GM12878 (cell line): ENCODE measurements around the gene NIPAL4. TPM values are rescaled to one million over a fixed set of nuclear protein-coding genes. Genes with fewer than 3 reads are reported as not detected.

Experiments used
- ATAC-seq: fragments of 200-7000 bp; cut with Tn5 transposase; 3 replicates; pipeline ENCODE4 v1.9.1; 2020; ENCODE audit warnings: mild to moderate bottlenecking, moderate library complexity
- BruUV-seq: library from RNA; stranded (reverse); fragments of 400-500 nt; replicated peaks from 2 replicates; lab custom pipeline; 2021; lab: Mats Ljungman, UMichigan
- CTCF ChIA-PET: fragments of 300-600 bp; sonication (Branson Sonifier 250); formaldehyde crosslinking; extraction: SDS; loops from one replicate; lab custom pipeline; 2021; ENCODE audit warnings: inconsistent platforms; lab: Yijun Ruan, JAX
- POLR2A ChIA-PET: fragments of 350-600 bp; formaldehyde crosslinking; extraction: SDS; loops from one replicate; lab custom pipeline; 2021; ENCODE audit warnings: inconsistent platforms; lab: Charles Lee
- RAD21 ChIA-PET: fragments of 300-600 bp; sonication (Branson Sonifier 250); formaldehyde crosslinking; loops from one replicate; lab custom pipeline; 2023; ENCODE audit warnings: antibody characterized with exemption; ENCODE audit not compliant: unreplicated experiment; lab: Charles Lee
- SMC1A ChIA-PET: fragments of 300-600 bp; sonication (Branson Sonifier 250); formaldehyde crosslinking; loops from one replicate; lab custom pipeline; 2023; ENCODE audit not compliant: unreplicated experiment, uncharacterized antibody; lab: Charles Lee
- DNase-seq: peaks from one replicate; pipeline ENCODE4 v3.0.0-alpha.2; 2011; ENCODE audit warnings: low read depth, low spot score
- FAIRE-seq: peaks from 3 replicates; lab custom pipeline; 2011; peaks lifted over from hg19 to GRCh38; lab: Jason Lieb, UNC
- H2AFZ ChIP-seq: 2 replicates; pipeline ENCODE4 v1.6.0; 2011; ENCODE audit warnings: low read depth, low read length, control low read depth; ENCODE audit not compliant: control insufficient read depth
- H3K27ac ChIP-seq: 2 replicates; pipeline ENCODE4 v1.5.1; 2011; ENCODE audit warnings: control low read depth; ENCODE audit not compliant: control insufficient read depth, insufficient read depth
- H3K27me3 ChIP-seq, 2 experiments: replicated peaks in 1 of 2; 2 replicates each; pipeline versions ENCODE4 v1.6.0 to v1.6.1; 2011; ENCODE audit warnings: low read length in 1 of 2; ENCODE audit not compliant: control insufficient read depth in 2 of 2, insufficient read depth in 2 of 2
- H3K36me3 ChIP-seq, 2 experiments: 2 replicates each; pipeline ENCODE4 v1.5.1; 2011; ENCODE audit warnings: low read length in 1 of 2; ENCODE audit not compliant: control insufficient read depth in 2 of 2, insufficient read depth in 2 of 2
- H3K4me1 ChIP-seq: 2 replicates; pipeline ENCODE4 v1.6.1; 2011; ENCODE audit warnings: mild to moderate bottlenecking, low read length, moderate library complexity, mixed read lengths; ENCODE audit not compliant: control insufficient read depth, insufficient read depth
- H3K4me2 ChIP-seq: 2 replicates; pipeline ENCODE4 v1.6.0; 2011; ENCODE audit warnings: control low read depth; ENCODE audit not compliant: control insufficient read depth, insufficient read depth
- H3K4me3 ChIP-seq: fragments of 200-600 bp; sonication (generic); 2 replicates; pipeline ENCODE4 v1.5.1; 2016
- H3K79me2 ChIP-seq: 2 replicates; pipeline ENCODE4 v1.6.0; 2011; ENCODE audit warnings: low read length; ENCODE audit not compliant: control insufficient read depth, insufficient read depth
- H3K9ac ChIP-seq: 2 replicates; pipeline ENCODE4 v1.8.0; 2011; ENCODE audit warnings: low read length, control low read depth, mixed read lengths; ENCODE audit not compliant: control insufficient read depth, insufficient read depth
- H3K9me3 ChIP-seq: replicated peaks from 3 replicates; pipeline ENCODE4 v1.5.1; 2011; ENCODE audit warnings: mild to moderate bottlenecking, low read length; ENCODE audit not compliant: control insufficient read depth, insufficient read depth
- H4K20me1 ChIP-seq: 2 replicates; pipeline ENCODE4 v1.6.0; 2011; ENCODE audit not compliant: control insufficient read depth, insufficient read depth
- BHLHE40 ChIP-seq, 2 experiments: fragments of 450-650 bp in 1 of 2; IDR thresholded peaks; 2 replicates each; pipeline ENCODE4 v1.6.1; 2011 to 2017; ENCODE audit warnings: low read depth in 2 of 2, borderline replicate concordance in 1 of 2, improper control_type of control experiment in 1 of 2, low read length in 1 of 2, mild to moderate bottlenecking in 1 of 2
- CHD1 ChIP-seq: IDR thresholded peaks from 2 replicates; pipeline ENCODE4 v1.6.1; 2012; ENCODE audit warnings: low read depth, low read length, improper control_type of control experiment
- DPF2 ChIP-seq: fragments of 450-650 bp; IDR thresholded peaks from 2 replicates; pipeline ENCODE4 v1.6.1; 2017; ENCODE audit warnings: mild to moderate bottlenecking
- EED ChIP-seq: sonication (generic); IDR thresholded peaks from 2 replicates; pipeline ENCODE4 v1.6.1; 2016; ENCODE audit warnings: antibody characterized with exemption, low read depth
- HDAC6 ChIP-seq: fragments of 200-600 bp; sonication (generic); IDR thresholded peaks from one replicate; pipeline ENCODE4 v1.8.0; 2017; ENCODE audit warnings: antibody characterized with exemption; ENCODE audit not compliant: unreplicated experiment
- KLF5 ChIP-seq: fragments of 450-650 bp; IDR thresholded peaks from 2 replicates; pipeline ENCODE4 v1.6.1; 2014; ENCODE audit warnings: mild to moderate bottlenecking; ENCODE audit not compliant: partially characterized antibody
- MTA3 ChIP-seq: IDR thresholded peaks from 2 replicates; pipeline ENCODE4 v1.6.1; 2012; ENCODE audit warnings: low read length, inconsistent platforms, borderline replicate concordance
- NBN ChIP-seq: fragments of 450-650 bp; IDR thresholded peaks from 2 replicates; pipeline ENCODE4 v1.6.1; 2016
- NR2C2 ChIP-seq: IDR thresholded peaks from 2 replicates; pipeline ENCODE4 v1.6.1; 2011; ENCODE audit warnings: borderline replicate concordance, low read depth; ENCODE audit not compliant: control insufficient read depth, insufficient read length
- NRF1 ChIP-seq: conservative IDR thresholded peaks from 2 replicates; pipeline ENCODE4 v1.6.1; 2011; ENCODE audit warnings: mild to moderate bottlenecking, low read depth, low read length, improper control_type of control experiment
- PAX5 ChIP-seq: IDR thresholded peaks from 2 replicates; pipeline ENCODE4 v1.6.1; 2011; ENCODE audit warnings: low read depth, low read length, borderline replicate concordance
- PBX3 ChIP-seq: IDR thresholded peaks from 2 replicates; pipeline ENCODE4 v1.6.1; 2011; ENCODE audit warnings: mild to moderate bottlenecking, low read depth, low read length, moderate library complexity; ENCODE audit not compliant: insufficient replicate concordance
- POU2F2 ChIP-seq: IDR thresholded peaks from 3 replicates; pipeline ENCODE4 v1.6.1; 2011; ENCODE audit warnings: low read depth, mild to moderate bottlenecking, low read length, borderline replicate concordance
- RUNX3 ChIP-seq: IDR thresholded peaks from 2 replicates; pipeline ENCODE4 v1.6.1; 2012; ENCODE audit warnings: low read length, inconsistent platforms
- TCF3 ChIP-seq: IDR thresholded peaks from 2 replicates; pipeline ENCODE4 v1.6.1; 2012; ENCODE audit warnings: low read depth, mild to moderate bottlenecking, low read length, borderline replicate concordance; ENCODE audit not compliant: insufficient read depth
- ZBTB4 ChIP-seq: fragments of 450-650 bp; formaldehyde crosslinking; IDR thresholded peaks from 2 replicates; pipeline ENCODE4 v1.4.0; 2022; ENCODE audit warnings: mild to moderate bottlenecking, moderate library complexity
- ZNF217 ChIP-seq: fragments of 450-650 bp; IDR thresholded peaks from 2 replicates; pipeline ENCODE4 v1.6.1; 2017; ENCODE audit warnings: antibody characterized with exemption, mild to moderate bottlenecking
- WGBS: methylation state at CpG from one replicate; pipeline ENCODE4 v1.1.6; 2016; ENCODE audit warnings: low lambda C conversion rate; ENCODE audit not compliant: insufficient replicate concordance, insufficient coverage; ENCODE audit errors: missing lambda C conversion rate; 5-methylcytosine and 5-hydroxymethylcytosine counted together
- in situ Hi-C: fragments of 300-500 bp; cut with MboI; formaldehyde crosslinking; loops from 9 replicates; pipeline ENCODE4 v1.14.3; 2018; ENCODE audit warnings: mixed read lengths
- intact Hi-C: fragments of 100-400 bp; cut with micrococcal nuclease; formaldehyde crosslinking; loops from one replicate; pipeline ENCODE4 v1.14.2; 2022; ENCODE audit not compliant: unreplicated experiment
- polyA plus RNA-seq, 11 experiments: library from polyadenylated mRNA; depleted of rRNA in 4 of 11; unstranded in 6 of 11; stranded (reverse) in 5 of 11; fragments of >200 nt; fragmentation: Nextera tagmentation in 4 of 11; fragmentation: Illumina TruSeq in 1 of 11; extraction: Ambion mirVana in 4 of 11; extraction: Trizol in 1 of 11; gene quantifications; 1 replicate in 1 of 11; 2 replicates in 10 of 11; pipeline versions ENCODE4 v1.2.1 to v1.2.3, GENCODE V29; 2011 to 2016; ENCODE audit warnings: inconsistent platforms in 2 of 11, missing spikeins in 2 of 11, low read depth in 1 of 11
- total RNA-seq, 4 experiments: library from RNA; depleted of rRNA in 3 of 4; stranded (reverse); fragments of >200 nt in 3 of 4; fragmentation: Illumina TruSeq in 1 of 4; extraction: Trizol in 1 of 4; gene quantifications; 2 replicates each; pipeline versions ENCODE4 v1.2.1 to v1.2.3, GENCODE V29; 2013 to 2021
- TF ChIP-seq, protein P1 (sequence below): fragments of 450-650 bp; IDR thresholded peaks from 2 replicates; pipeline ENCODE4 v1.6.1; 2017; ENCODE audit warnings: borderline replicate concordance

Gene NIPAL4
- total and polyA plus RNA-seq, 10 of the 15 experiments (the other 5 are each of a cell fraction or from before 2014, with no cell fraction given) = 0.11 to 15.5 (median 5.9) TPM

DNA sequence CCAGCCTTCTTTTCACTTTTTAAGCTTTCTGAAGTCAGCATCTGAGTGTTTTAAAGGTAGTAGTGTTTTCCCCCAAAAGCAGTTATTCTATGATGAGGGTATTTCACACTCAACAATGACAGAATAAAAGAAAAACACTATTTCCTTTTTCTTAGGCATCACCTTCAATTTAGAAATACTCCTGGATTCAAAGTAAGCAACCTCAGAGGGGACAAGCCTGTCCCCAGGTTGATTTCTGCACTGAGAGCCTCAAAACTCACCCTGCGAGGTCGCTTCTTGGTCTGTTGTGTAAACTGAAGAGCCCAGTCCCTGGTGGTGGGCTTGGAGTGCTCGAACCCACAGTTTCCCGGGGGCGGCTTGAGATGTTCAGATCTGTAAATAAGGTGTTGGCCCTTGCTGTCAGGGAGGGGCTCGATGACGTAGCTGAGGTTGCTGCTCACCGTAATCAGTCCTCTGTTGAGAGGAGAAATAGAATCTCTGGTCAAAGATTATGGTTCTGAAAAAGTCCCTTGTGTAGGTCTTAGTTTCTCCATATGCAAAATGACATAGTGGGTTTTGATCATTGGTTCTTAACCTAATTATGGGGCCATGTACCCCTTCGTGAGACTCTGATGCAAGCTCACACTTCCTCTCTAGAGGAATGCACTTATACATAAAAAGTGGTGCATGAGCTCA lies 59.7 kb downstream of the NIPAL4 start:
- BruUV-seq = no TSS peak
- Histone ChIP-seq H3K4me1 (peaks cover 29% of the 10 kb centered on the region), H3K4me2 (peak overlapping the region; percentile 67), H3K9ac (peak overlapping the region; percentile 28; the same call in 1 of the 2 replicates), H3K4me3 (peak overlapping the region; percentile 20; the same call in 1 of the 2 replicates), H3K36me3 (peaks cover 13 to 23% of the 10 kb centered on the region in 2 experiments), H3K9me3 (no peaks in the 10 kb centered on the region; the same call in 2 of the 3 replicates), H4K20me1 (no peaks in the 10 kb centered on the region), H3K79me2 (no peaks in the 10 kb centered on the region), H3K27ac (peak overlapping the region; percentile 84), H2AFZ (no peak overlapping the region), H3K27me3 (no peaks in the 10 kb centered on the region)
- SMC1A ChIA-PET = interaction anchor here (0.7 to 5.3 kb wide), 25 partner anchors 8 to 293 kb away, joined by 3 to 46 read pairs (median 5); no protein-coding TSS in a partner anchor
- CTCF ChIA-PET = interaction anchor here (0.7 to 2.4 kb wide), 13 partner anchors 18 to 266 kb away, joined by 3 to 27 read pairs (median 3); partner anchors contain the start of gene LSM11
- peak; percentile 71 for DNase-seq
- RAD21 ChIA-PET = interaction anchor here (0.6 to 3.2 kb wide), 21 partner anchors 13 to 341 kb away, joined by 3 to 35 read pairs (median 4); partner anchors contain the start of gene NIPAL4
- 41% methylated on average over 9 of the region's 9 CpGs for WGBS
- in situ Hi-C loops = no loop called here
- ATAC-seq = peak; percentile 87
- intact Hi-C loops = loop anchor here (1.0 to 2.0 kb wide), 5 partner anchors 17 to 84 kb away; no protein-coding TSS in a partner anchor
- POLR2A ChIA-PET = interaction anchor here (0.8 to 1.7 kb wide), 14 partner anchors 10 to 223 kb away, joined by 3 to 11 read pairs (median 4); partner anchors contain the start of gene LSM11
- peak; percentile 68 for FAIRE-seq
- TF ChIP-seq ZBTB4 (CRISPR knock-in tag) (no peak), BHLHE40 (IDR thresholded peaks at IDR 0.05; ENCODE audit: borderline replicate concordance in 1 of 2, low read depth in 2 of 2, low read length in 1 of 2) (peak; percentile 30 to 58; a peak in 2 of 4 replicates), ZNF217 (no peak), POU2F2 (peak; percentile 69; the same call in 2 of the 3 replicates), HDAC6 (no peak), PAX5 (peak; percentile 75), EED (no peak; the same call in 1 of the 2 replicates), RUNX3 (peak; percentile 76), MTA3 (no peak), PBX3 (no peak), KLF5 (peak; percentile 87), NRF1 (no peak), DPF2 (peak; percentile 36; the same call in 1 of the 2 replicates), CHD1 (no peak), NR2C2 (no peak), NBN (peak; percentile 69), TCF3 (no peak)
- TF ChIP-seq, protein P1, sequence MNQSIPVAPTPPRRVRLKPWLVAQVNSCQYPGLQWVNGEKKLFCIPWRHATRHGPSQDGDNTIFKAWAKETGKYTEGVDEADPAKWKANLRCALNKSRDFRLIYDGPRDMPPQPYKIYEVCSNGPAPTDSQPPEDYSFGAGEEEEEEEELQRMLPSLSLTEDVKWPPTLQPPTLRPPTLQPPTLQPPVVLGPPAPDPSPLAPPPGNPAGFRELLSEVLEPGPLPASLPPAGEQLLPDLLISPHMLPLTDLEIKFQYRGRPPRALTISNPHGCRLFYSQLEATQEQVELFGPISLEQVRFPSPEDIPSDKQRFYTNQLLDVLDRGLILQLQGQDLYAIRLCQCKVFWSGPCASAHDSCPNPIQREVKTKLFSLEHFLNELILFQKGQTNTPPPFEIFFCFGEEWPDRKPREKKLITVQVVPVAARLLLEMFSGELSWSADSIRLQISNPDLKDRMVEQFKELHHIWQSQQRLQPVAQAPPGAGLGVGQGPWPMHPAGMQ = no peak
